ENCODE data around the gene BACH2. TPM values are rescaled to one million over a fixed set of nuclear protein-coding genes. Genes with fewer than 3 reads are reported as not detected.

The BACH2 gene
- total RNA-seq, 2 donors from 2014 or later: 5.2 to 5.7 TPM

DNA sequence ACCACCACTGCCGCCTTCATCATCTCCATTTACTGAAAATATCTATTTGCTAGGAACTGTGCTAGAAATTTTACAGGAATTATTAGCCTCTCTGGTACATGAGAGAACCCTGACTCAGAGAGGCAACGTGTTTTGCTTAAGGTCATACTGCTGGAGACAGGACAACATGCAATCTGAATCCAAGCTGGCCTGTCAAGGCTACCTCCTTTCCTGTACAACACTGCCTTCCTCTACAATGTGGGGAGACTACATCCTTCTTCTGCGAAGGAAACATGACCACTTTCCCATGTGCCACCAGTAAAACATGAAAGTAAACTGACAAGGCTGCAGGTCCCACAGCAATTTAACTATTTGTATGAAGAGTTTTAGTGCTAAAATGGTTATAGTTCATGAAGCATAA is 200.9 kb downstream of the BACH2 start:
- no peak for DNase-seq (ENCODE audit: low spot score)
- intact Hi-C loops (cut with DNase I): loop anchor here (5.0 to 10.0 kb wide), 3 partner anchors 122 to 379 kb away; partner anchors contain the start of gene BACH2
- H3K36me3 ChIP-seq: no peaks in the 10 kb centered on the region
- H3K4me1 ChIP-seq (replicated peaks): no peaks in the 10 kb centered on the region
- 82% methylated on average over 3 of the region's 3 CpGs for WGBS
- no peak for TF ChIP-seq POLR2A (IDR thresholded peaks at IDR 0.05)
- no peak for TF ChIP-seq POLR2AphosphoS5 (IDR thresholded peaks at IDR 0.05)
- TF ChIP-seq, protein P1, sequence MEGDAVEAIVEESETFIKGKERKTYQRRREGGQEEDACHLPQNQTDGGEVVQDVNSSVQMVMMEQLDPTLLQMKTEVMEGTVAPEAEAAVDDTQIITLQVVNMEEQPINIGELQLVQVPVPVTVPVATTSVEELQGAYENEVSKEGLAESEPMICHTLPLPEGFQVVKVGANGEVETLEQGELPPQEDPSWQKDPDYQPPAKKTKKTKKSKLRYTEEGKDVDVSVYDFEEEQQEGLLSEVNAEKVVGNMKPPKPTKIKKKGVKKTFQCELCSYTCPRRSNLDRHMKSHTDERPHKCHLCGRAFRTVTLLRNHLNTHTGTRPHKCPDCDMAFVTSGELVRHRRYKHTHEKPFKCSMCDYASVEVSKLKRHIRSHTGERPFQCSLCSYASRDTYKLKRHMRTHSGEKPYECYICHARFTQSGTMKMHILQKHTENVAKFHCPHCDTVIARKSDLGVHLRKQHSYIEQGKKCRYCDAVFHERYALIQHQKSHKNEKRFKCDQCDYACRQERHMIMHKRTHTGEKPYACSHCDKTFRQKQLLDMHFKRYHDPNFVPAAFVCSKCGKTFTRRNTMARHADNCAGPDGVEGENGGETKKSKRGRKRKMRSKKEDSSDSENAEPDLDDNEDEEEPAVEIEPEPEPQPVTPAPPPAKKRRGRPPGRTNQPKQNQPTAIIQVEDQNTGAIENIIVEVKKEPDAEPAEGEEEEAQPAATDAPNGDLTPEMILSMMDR (IDR thresholded peaks at IDR 0.05): no peak
- no peak overlapping the region for H3K27ac ChIP-seq
- no peaks in the 10 kb centered on the region for H3K27me3 ChIP-seq (replicated peaks; ENCODE audit: insufficient read depth)
- H3K4me3 ChIP-seq: no peak overlapping the region
- no peaks in the 10 kb centered on the region for H3K9me3 ChIP-seq

DNA sequence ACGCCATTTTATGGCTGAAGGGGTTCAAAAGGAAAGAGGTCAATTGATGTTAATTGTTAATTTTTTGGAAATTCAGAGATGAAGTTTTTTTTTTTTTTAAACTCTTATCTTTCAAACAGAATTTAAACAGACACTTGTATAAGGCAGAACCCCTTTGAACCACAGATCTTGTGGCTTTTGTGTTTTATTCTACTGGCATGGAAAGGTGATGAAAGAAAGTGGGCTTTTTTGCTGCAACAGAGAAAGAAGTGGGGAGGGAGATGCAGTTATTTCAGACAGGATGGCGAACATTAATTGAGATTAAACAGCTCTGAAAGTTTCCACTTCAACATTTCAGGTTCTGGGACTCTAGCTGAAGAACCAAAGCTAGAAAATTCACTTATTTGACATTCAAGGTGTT is 201.5 kb downstream of the BACH2 start:
- DNase-seq (ENCODE audit: low spot score): no peak
- 98% methylated on average over 2 of the region's 2 CpGs for WGBS
- H3K36me3 ChIP-seq: no peaks in the 10 kb centered on the region
- TF ChIP-seq, protein P1 (IDR thresholded peaks at IDR 0.05): no peak
- no peak for TF ChIP-seq POLR2AphosphoS5 (IDR thresholded peaks at IDR 0.05)
- TF ChIP-seq POLR2A (IDR thresholded peaks at IDR 0.05): no peak
- no peaks in the 10 kb centered on the region for H3K9me3 ChIP-seq
- intact Hi-C loops (cut with DNase I): loop anchor here (5.0 to 10.0 kb wide), 3 partner anchors 122 to 380 kb away; partner anchors contain the start of gene BACH2
- no peak overlapping the region for H3K27ac ChIP-seq
- no peak overlapping the region for H3K4me3 ChIP-seq
- H3K4me1 ChIP-seq (replicated peaks): no peaks in the 10 kb centered on the region
- no peaks in the 10 kb centered on the region for H3K27me3 ChIP-seq (replicated peaks; ENCODE audit: insufficient read depth)

- Histone ChIP-seq H3K4me3 (no peak overlapping the region), H3K9me3 (no peaks in the 10 kb centered on the region), H3K4me1 (replicated peaks) (no peaks in the 10 kb centered on the region), H3K36me3 (no peaks in the 10 kb centered on the region), H3K27ac (no peak overlapping the region), H3K27me3 (replicated peaks; ENCODE audit: insufficient read depth) (no peaks in the 10 kb centered on the region)
- DNase-seq (ENCODE audit: low spot score): no peak
- TF ChIP-seq POLR2AphosphoS5 (IDR thresholded peaks at IDR 0.05) (no peak), POLR2A (IDR thresholded peaks at IDR 0.05) (no peak)
- TF ChIP-seq, protein P1 (IDR thresholded peaks at IDR 0.05): no peak
- intact Hi-C loops (cut with DNase I): loop anchor here (10.0 kb wide), 1 partner anchor 381 kb away; no protein-coding TSS in a partner anchor
- over 99% methylated on average over 3 of the region's 3 CpGs for WGBS
These were observed 203.0 kb downstream of the BACH2 start for GRCh38 chr6:90093558-90094073.

GRCh38 chr6:90090866-90091265 is 205.8 kb downstream of the BACH2 start:
- TF ChIP-seq POLR2AphosphoS5 (IDR thresholded peaks at IDR 0.05) (no peak), POLR2A (IDR thresholded peaks at IDR 0.05) (no peak)
- TF ChIP-seq, protein P1 (IDR thresholded peaks at IDR 0.05): no peak
- intact Hi-C loops (cut with DNase I): loop anchor here (10.0 kb wide), 1 partner anchor 384 kb away; no protein-coding TSS in a partner anchor
- Histone ChIP-seq H3K9me3 (no peaks in the 10 kb centered on the region), H3K4me1 (replicated peaks) (no peaks in the 10 kb centered on the region), H3K4me3 (no peak overlapping the region), H3K27me3 (replicated peaks; ENCODE audit: insufficient read depth) (no peaks in the 10 kb centered on the region), H3K36me3 (no peaks in the 10 kb centered on the region), H3K27ac (no peak overlapping the region)
- DNase-seq (ENCODE audit: low spot score): no peak
- WGBS: 86% methylated on average over 2 of the region's 2 CpGs

- DNase-seq (ENCODE audit: low spot score): no peak
These were observed 208.6 kb downstream of the BACH2 start for GRCh38 chr6:90088009-90088408.

More at GRCh38 chr6:90088009-90088408, 208.6 kb downstream of the BACH2 start:
- intact Hi-C loops (cut with DNase I): no loop called here
- Histone ChIP-seq H3K4me3 (no peak overlapping the region), H3K27me3 (replicated peaks; ENCODE audit: insufficient read depth) (no peaks in the 10 kb centered on the region), H3K27ac (no peak overlapping the region), H3K36me3 (no peaks in the 10 kb centered on the region), H3K4me1 (replicated peaks) (no peaks in the 10 kb centered on the region), H3K9me3 (no peaks in the 10 kb centered on the region)
- TF ChIP-seq POLR2A (IDR thresholded peaks at IDR 0.05): no peak
- no peak for TF ChIP-seq POLR2AphosphoS5 (IDR thresholded peaks at IDR 0.05)
- TF ChIP-seq, protein P1 (IDR thresholded peaks at IDR 0.05): no peak
